ENCODE data around the gene DIRAS1.
A peak's percentile ranks its signal among the peaks of the same experiment; 100 is the strongest.

The DIRAS1 gene

GRCh38 chr19:2720777-2721569 lies at the start of gene DIRAS1:
TSS of gene DIRAS1 (minus strand) at chr19:2721372. CDS start at chr19:2717806, 3,566 bp downstream.
- no peak for DNase-seq (ENCODE audit: low spot score)

GRCh38 chr19:2770055-2771013 lies 49.2 kb upstream of the DIRAS1 start:
- peak; percentile 77 for DNase-seq (ENCODE audit: low spot score)

GRCh38 chr19:2769218-2769617 lies 48.0 kb upstream of the DIRAS1 start:
- DNase-seq (ENCODE audit: low spot score) = no peak

- no peak for DNase-seq (ENCODE audit: low spot score)
Measured at GRCh38 chr19:2768365-2769132, 47.4 kb upstream of the DIRAS1 start.

- no peak for DNase-seq (ENCODE audit: low spot score)
Measured at GRCh38 chr19:2767688-2768087, 46.5 kb upstream of the DIRAS1 start.

GRCh38 chr19:2766594-2767372 lies 45.6 kb upstream of the DIRAS1 start:
- DNase-seq (ENCODE audit: low spot score) = no peak

- DNase-seq (ENCODE audit: low spot score) = no peak
Measured at GRCh38 chr19:2765376-2765775, 44.2 kb upstream of the DIRAS1 start.

GRCh38 chr19:2764945-2765344 lies 43.8 kb upstream of the DIRAS1 start:
- DNase-seq (ENCODE audit: low spot score) = no peak

GRCh38 chr19:2763687-2764086 lies 42.5 kb upstream of the DIRAS1 start:
- DNase-seq (ENCODE audit: low spot score) = no peak

GRCh38 chr19:2762783-2763496 lies 41.8 kb upstream of the DIRAS1 start:
- DNase-seq (ENCODE audit: low spot score) = no peak

GRCh38 chr19:2761876-2762782 lies 41.0 kb upstream of the DIRAS1 start:
- DNase-seq (ENCODE audit: low spot score) = no peak

GRCh38 chr19:2761309-2761677 lies 40.1 kb upstream of the DIRAS1 start:
- no peak for DNase-seq (ENCODE audit: low spot score)

- no peak for DNase-seq (ENCODE audit: low spot score)
Measured at GRCh38 chr19:2759965-2760364, 38.8 kb upstream of the DIRAS1 start.

- DNase-seq (ENCODE audit: low spot score) = no peak
Measured at GRCh38 chr19:2759362-2759761, 38.2 kb upstream of the DIRAS1 start.

- no peak for DNase-seq (ENCODE audit: low spot score)
Measured at GRCh38 chr19:2758601-2759313, 37.6 kb upstream of the DIRAS1 start.

GRCh38 chr19:2756921-2757881 lies 36.0 kb upstream of the DIRAS1 start:
- no peak for DNase-seq (ENCODE audit: low spot score)

GRCh38 chr19:2756477-2756876 lies 35.3 kb upstream of the DIRAS1 start:
- DNase-seq (ENCODE audit: low spot score) = no peak

- DNase-seq (ENCODE audit: low spot score) = no peak
Measured at GRCh38 chr19:2755811-2756210, 34.6 kb upstream of the DIRAS1 start.

All from Ammon's horn (tissue), 1 donor.